ENCODE results near the gene KDM4B. TPM values are rescaled to one million over a fixed set of nuclear protein-coding genes. Genes with fewer than 3 reads are reported as not detected.

Gene KDM4B
- total and polyA plus RNA-seq, 2 of the 8 experiments (the other 6 are each of a cell fraction or from before 2014, with no cell fraction given): 12.0 to 31.9 TPM

GRCh38 chr19:5109560-5109959 lies 140.6 kb downstream of the KDM4B start:
- Histone ChIP-seq H2BK5ac (ENCODE audit: low read depth, low read length) (peak overlapping the region; percentile 38; the same call in 1 of the 2 replicates), H3K79me1 (ENCODE audit: low read depth, low read length) (peaks cover 2% of the 10 kb centered on the region; the same call in 1 of the 2 replicates), H3K27ac (ENCODE audit: low read depth, low read length) (no peak overlapping the region), H2AFZ (ENCODE audit: low read length) (no peak overlapping the region), H3K4me1 (replicated peaks in 1 of 4; ENCODE audit: control insufficient read depth in 3 of 4, insufficient read depth in 4 of 4, low read length in 3 of 4) (peaks cover 0 to 29% (median 19%) of the 10 kb centered on the region in 4 experiments; a peak in 6 of 7 replicates), H3K9ac (replicated peaks in 1 of 4; ENCODE audit: extremely low read depth in 1 of 4, low read depth in 3 of 4, low read length in 3 of 4) (no peak overlapping the region), H3K56ac (replicated peaks; ENCODE audit: insufficient read length, low read depth, low read length) (no peak overlapping the region), H4K5ac (ENCODE audit: insufficient read length, low read depth, low read length) (no peak overlapping the region), H4K91ac (replicated peaks; ENCODE audit: insufficient read length, low read length) (no peak overlapping the region), H2BK12ac (ENCODE audit: low read depth, low read length) (no peak overlapping the region), H3K14ac (ENCODE audit: insufficient read length) (no peak overlapping the region), H2AK5ac (ENCODE audit: low read depth, low read length) (no peak overlapping the region), H3K18ac (ENCODE audit: extremely low read depth, low read length) (no peak overlapping the region), H4K20me1 (replicated peaks in 1 of 2; ENCODE audit: control insufficient read depth in 1 of 2, insufficient read depth in 2 of 2, low read length in 2 of 2) (peaks cover 0 to 3% of the 10 kb centered on the region in 2 experiments), H2BK15ac (ENCODE audit: low read length) (no peak overlapping the region; the same call in 1 of the 2 replicates), H2BK20ac (ENCODE audit: low read length) (no peak overlapping the region), H3K36me3 (ENCODE audit: control insufficient read depth in 2 of 4, insufficient read depth in 4 of 4, low read length in 3 of 4) (no peaks in the 10 kb centered on the region), H3K79me2 (ENCODE audit: control insufficient read depth in 1 of 2, insufficient read depth in 2 of 2, low read length in 2 of 2) (no peaks in the 10 kb centered on the region), H3K9me3 (ENCODE audit: insufficient read depth in 2 of 2, low read depth in 1 of 2, low read length in 1 of 2) (no peaks in the 10 kb centered on the region), H3K23ac (ENCODE audit: insufficient read length) (no peak overlapping the region), H3K27me3 (replicated peaks in 1 of 4; ENCODE audit: control insufficient read depth in 3 of 4, extremely low read depth in 1 of 4, insufficient read depth in 3 of 4, low read length in 3 of 4) (no peaks in the 10 kb centered on the region), H4K8ac (ENCODE audit: extremely low read depth, insufficient read depth, low read length) (no peak overlapping the region), H3K23me2 (ENCODE audit: low read depth, low read length) (no peaks in the 10 kb centered on the region), H3K4ac (replicated peaks; ENCODE audit: insufficient read length, low read depth, low read length) (no peak overlapping the region), H2BK120ac (replicated peaks; ENCODE audit: low read depth, low read length) (no peak overlapping the region), H3K4me2 (ENCODE audit: insufficient read depth in 1 of 2, low read depth in 2 of 2, low read length in 2 of 2) (no peak overlapping the region), H3K4me3 (ENCODE audit: extremely low read depth in 1 of 4, insufficient read depth in 2 of 4, low read depth in 3 of 4, low read length in 4 of 4) (no peak overlapping the region)
- no peak for FAIRE-seq
- WGBS, 2 experiments (ENCODE audit: extremely low coverage in 1 of 2, insufficient coverage in 1 of 2, insufficient read length in 1 of 2, insufficient replicate concordance in 2 of 2, low coverage in 1 of 2, low lambda C conversion rate in 2 of 2, missing lambda C conversion rate in 1 of 2): 69% methylated on average over 17 of the region's 17 CpGs; no CpG with 5 or more reads in 1 of the 2 experiments
- no peak for DNase-seq (ENCODE audit: low read depth in 1 of 2, low spot score in 2 of 2)
- POLR2A ChIA-PET (ENCODE audit: partially characterized antibody): interaction anchor here (1.2 kb wide), 1 partner anchor 22 kb away, joined by 5 read pairs; no protein-coding TSS in a partner anchor
- CTCF ChIA-PET (ENCODE audit: partially characterized antibody): interaction anchor here (0.6 to 9.5 kb wide), 19 partner anchors 9 to 1176 kb away, joined by 3 to 73 read pairs (median 4); no protein-coding TSS in a partner anchor
- TF ChIP-seq SP1 (IDR thresholded peaks at IDR 0.05; ENCODE audit: low read depth, low read length) (no peak), RAD21 (IDR thresholded peaks at IDR 0.05 in 1 of 2, conservative IDR thresholded peaks at IDR 0.05 in 1 of 2; ENCODE audit: low read depth in 2 of 2, low read length in 2 of 2) (peak; percentile 62 to 76)
- TF ChIP-seq, protein P1, sequence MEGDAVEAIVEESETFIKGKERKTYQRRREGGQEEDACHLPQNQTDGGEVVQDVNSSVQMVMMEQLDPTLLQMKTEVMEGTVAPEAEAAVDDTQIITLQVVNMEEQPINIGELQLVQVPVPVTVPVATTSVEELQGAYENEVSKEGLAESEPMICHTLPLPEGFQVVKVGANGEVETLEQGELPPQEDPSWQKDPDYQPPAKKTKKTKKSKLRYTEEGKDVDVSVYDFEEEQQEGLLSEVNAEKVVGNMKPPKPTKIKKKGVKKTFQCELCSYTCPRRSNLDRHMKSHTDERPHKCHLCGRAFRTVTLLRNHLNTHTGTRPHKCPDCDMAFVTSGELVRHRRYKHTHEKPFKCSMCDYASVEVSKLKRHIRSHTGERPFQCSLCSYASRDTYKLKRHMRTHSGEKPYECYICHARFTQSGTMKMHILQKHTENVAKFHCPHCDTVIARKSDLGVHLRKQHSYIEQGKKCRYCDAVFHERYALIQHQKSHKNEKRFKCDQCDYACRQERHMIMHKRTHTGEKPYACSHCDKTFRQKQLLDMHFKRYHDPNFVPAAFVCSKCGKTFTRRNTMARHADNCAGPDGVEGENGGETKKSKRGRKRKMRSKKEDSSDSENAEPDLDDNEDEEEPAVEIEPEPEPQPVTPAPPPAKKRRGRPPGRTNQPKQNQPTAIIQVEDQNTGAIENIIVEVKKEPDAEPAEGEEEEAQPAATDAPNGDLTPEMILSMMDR (IDR thresholded peaks at IDR 0.05; ENCODE audit: control extremely low read depth in 1 of 3, insufficient read depth in 1 of 3, low read depth in 1 of 3, low read length in 3 of 3): peak; percentile 60 to 69 (median 64)
